HepG2 (cell line): ENCODE data around the gene ABHD11. TPM values are rescaled to one million over a fixed set of nuclear protein-coding genes. Genes with fewer than 3 reads are reported as not detected.
A peak's percentile ranks its signal among the peaks of the same experiment; 100 is the strongest.

Experiments
- ATM ChIP-seq: fragments of 450-650 bp; IDR thresholded peaks from 2 replicates; pipeline ENCODE4 v1.7.1; 2017; ENCODE audit warnings: mild to moderate bottlenecking, borderline replicate concordance
- ELF3 ChIP-seq: IDR thresholded peaks from 2 replicates; pipeline ENCODE4 v1.6.1; 2016; ENCODE audit warnings: missing genetic modification reagents, missing compliant biosample characterization
- FOXA1 ChIP-seq, 2 experiments: fragments of 450-650 bp in 1 of 2; sonication (generic) in 1 of 2; formaldehyde crosslinking in 1 of 2; IDR thresholded peaks; 2 replicates each; pipeline versions ENCODE4 v1.4.0 to v1.6.1; 2016 to 2020; ENCODE audit warnings: missing genetic modification reagents in 1 of 2
- GFI1 ChIP-seq: sonication (generic); formaldehyde crosslinking; IDR thresholded peaks from 2 replicates; pipeline ENCODE4 v1.5.0; 2020; ENCODE audit warnings: missing genetic modification reagents, mild to moderate bottlenecking, borderline replicate concordance
- HNRNPL ChIP-seq: fragments of 200-400 bp; formaldehyde crosslinking; IDR thresholded peaks from 2 replicates; pipeline ENCODE4 v1.6.1; 2017; ENCODE audit warnings: mild to moderate bottlenecking, low read depth, low read length
- MEF2D ChIP-seq: sonication (generic); formaldehyde crosslinking; IDR thresholded peaks from 2 replicates; pipeline ENCODE4 v1.5.1; 2020; ENCODE audit warnings: mild to moderate bottlenecking, missing genetic modification reagents
- MTA1 ChIP-seq: sonication (generic); formaldehyde crosslinking; IDR thresholded peaks from 2 replicates; pipeline ENCODE4 v1.4.0; 2020; ENCODE audit warnings: missing genetic modification reagents, mild to moderate bottlenecking, borderline replicate concordance
- POLR2G ChIP-seq: fragments of 200-400 bp; formaldehyde crosslinking; IDR thresholded peaks from 2 replicates; pipeline ENCODE4 v1.6.1; 2018; ENCODE audit warnings: mild to moderate bottlenecking, low read depth, low read length, moderate library complexity
- SALL1 ChIP-seq: sonication (generic); formaldehyde crosslinking; IDR thresholded peaks from 2 replicates; pipeline ENCODE4 v1.8.0; 2022; ENCODE audit warnings: mild to moderate bottlenecking, missing genetic modification reagents
- SIX4 ChIP-seq: sonication (generic); formaldehyde crosslinking; IDR thresholded peaks from 2 replicates; pipeline ENCODE4 v1.4.0; 2020; ENCODE audit warnings: missing genetic modification reagents
- TBX2 ChIP-seq: sonication (generic); formaldehyde crosslinking; IDR thresholded peaks from 2 replicates; pipeline ENCODE4 v1.5.0; 2020; ENCODE audit warnings: missing genetic modification reagents, mild to moderate bottlenecking, borderline replicate concordance
- ZBTB1 ChIP-seq: sonication (generic); formaldehyde crosslinking; IDR thresholded peaks from 2 replicates; pipeline ENCODE4 v1.4.0; 2020; ENCODE audit warnings: missing genetic modification reagents, borderline replicate concordance
- ZFP37 ChIP-seq: sonication (generic); formaldehyde crosslinking; IDR thresholded peaks from 2 replicates; pipeline ENCODE4 v1.4.0; 2020; ENCODE audit warnings: missing genetic modification reagents, borderline replicate concordance
- ZNF251 ChIP-seq: sonication (generic); formaldehyde crosslinking; IDR thresholded peaks from 2 replicates; pipeline ENCODE4 v1.9.0; 2021; ENCODE audit warnings: mild to moderate bottlenecking, missing genetic modification reagents
- ZNF337 ChIP-seq: sonication (generic); formaldehyde crosslinking; IDR thresholded peaks from 2 replicates; pipeline ENCODE4 v1.5.1; 2020; ENCODE audit warnings: missing genetic modification reagents, low read depth, mild to moderate bottlenecking, borderline replicate concordance
- ZNF354B ChIP-seq: sonication (generic); formaldehyde crosslinking; IDR thresholded peaks from 2 replicates; pipeline ENCODE4 v1.8.0; 2022; ENCODE audit warnings: mild to moderate bottlenecking, missing genetic modification reagents
- ZNF430 ChIP-seq: sonication (generic); formaldehyde crosslinking; IDR thresholded peaks from 2 replicates; pipeline ENCODE4 v1.9.0; 2021; ENCODE audit warnings: mild to moderate bottlenecking, missing genetic modification reagents
- ZNF431 ChIP-seq: sonication (generic); formaldehyde crosslinking; IDR thresholded peaks from 2 replicates; pipeline ENCODE4 v1.9.0; 2022; ENCODE audit warnings: missing genetic modification reagents, low read depth, mild to moderate bottlenecking, borderline replicate concordance
- polyA plus RNA-seq, 8 experiments: library from polyadenylated mRNA; depleted of rRNA in 3 of 8; stranded (reverse) in 7 of 8; unstranded in 1 of 8; fragments of >200 nt; fragmentation: Illumina TruSeq in 4 of 8; extraction: Trizol in 4 of 8; gene quantifications; 2 replicates each; pipeline versions ENCODE4 v1.2.1 to v1.2.3, GENCODE V29; 2011 to 2016; ENCODE audit warnings: low read depth in 4 of 8, missing spikeins in 1 of 8, mixed read lengths in 1 of 8; ENCODE audit not compliant: insufficient read depth in 1 of 8
- total RNA-seq, 5 experiments: library from RNA; depleted of rRNA; stranded (reverse); fragments of >200 nt; fragmentation: Illumina TruSeq; extraction: Trizol; gene quantifications; 2 replicates each; pipeline ENCODE4 v1.2.3, GENCODE V29; 2016; ENCODE audit warnings: low read depth in 1 of 5
- TF ChIP-seq, protein P1 (sequence below): sonication (generic); formaldehyde crosslinking; conservative IDR thresholded peaks from 2 replicates; pipeline ENCODE4 v1.8.0; 2022; ENCODE audit warnings: low read depth, missing genetic modification reagents
- TF ChIP-seq, protein P2 (sequence below): sonication (generic); formaldehyde crosslinking; IDR thresholded peaks from 2 replicates; pipeline ENCODE4 v1.5.0; 2020; ENCODE audit warnings: mild to moderate bottlenecking, missing genetic modification reagents, borderline replicate concordance

ABHD11 gene
- total and polyA plus RNA-seq, 2 of the 13 experiments (the other 11 are each of a cell fraction or from before 2014, with no cell fraction given), result 7.0 to 8.1 TPM

DNA sequence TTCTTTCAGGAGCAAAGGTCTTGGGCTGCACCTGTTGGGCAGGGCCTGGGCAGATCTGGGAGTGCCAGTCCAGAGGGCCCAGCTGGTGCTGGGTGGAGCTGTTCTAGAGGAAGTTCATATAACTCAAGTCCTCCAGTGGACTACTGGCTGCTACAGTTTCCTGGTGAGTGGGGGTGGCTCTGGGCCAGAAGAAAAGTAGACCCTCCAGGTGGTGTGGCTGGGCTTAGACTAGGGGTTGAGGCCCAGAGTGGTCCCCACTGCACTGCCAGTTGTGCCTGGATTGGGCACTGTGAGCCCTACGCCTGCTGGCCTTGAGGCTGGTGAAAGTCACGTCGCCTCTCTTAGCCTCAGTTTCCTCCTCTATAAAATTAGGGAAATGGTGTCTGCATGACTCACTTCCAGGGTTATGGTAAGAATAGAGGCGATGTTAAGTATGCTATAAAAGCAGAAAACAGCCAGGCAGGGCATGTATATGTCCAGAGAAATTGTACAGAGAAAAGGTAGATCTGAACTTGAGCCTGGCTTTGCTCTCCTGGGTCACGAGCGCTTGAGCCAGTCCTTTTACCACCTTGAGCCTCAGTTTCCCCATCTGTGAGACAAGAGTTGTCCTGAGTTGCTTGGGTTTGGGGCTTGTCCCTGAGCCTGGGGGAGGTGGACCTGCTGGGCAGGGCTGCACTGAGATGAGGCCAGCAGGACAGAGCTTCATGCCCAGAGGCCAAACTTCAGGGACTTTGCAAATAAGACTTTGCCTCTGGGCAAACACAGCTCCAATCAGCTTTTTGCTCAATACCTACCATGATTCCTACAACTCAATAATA, 35.3 kb upstream of the ABHD11 start (continued):
- TF ChIP-seq FOXA1 (IDR thresholded peaks at IDR 0.05), result no peak
- 0 out of 2 replicates have a peak, but pooled peaks have one; percentile 5 for TF ChIP-seq FOXA1 (CRISPR knock-in tag; IDR thresholded peaks at IDR 0.05)
- peak; percentile 34; the same call in 1 of the 2 replicates for TF ChIP-seq SALL1 (CRISPR knock-in tag)
- no peak for TF ChIP-seq SIX4
- no peak for TF ChIP-seq ZNF431
- 0 out of 2 replicates have a peak, but pooled peaks have one; percentile 28 for TF ChIP-seq HNRNPL
- no peak for TF ChIP-seq ZFP37
- TF ChIP-seq ZNF354B, result no peak
- TF ChIP-seq GFI1 (CRISPR knock-in tag), result 0 out of 2 replicates have a peak, but pooled peaks have one; percentile 15
- TF ChIP-seq POLR2G, result no peak
- TF ChIP-seq, protein P1, sequence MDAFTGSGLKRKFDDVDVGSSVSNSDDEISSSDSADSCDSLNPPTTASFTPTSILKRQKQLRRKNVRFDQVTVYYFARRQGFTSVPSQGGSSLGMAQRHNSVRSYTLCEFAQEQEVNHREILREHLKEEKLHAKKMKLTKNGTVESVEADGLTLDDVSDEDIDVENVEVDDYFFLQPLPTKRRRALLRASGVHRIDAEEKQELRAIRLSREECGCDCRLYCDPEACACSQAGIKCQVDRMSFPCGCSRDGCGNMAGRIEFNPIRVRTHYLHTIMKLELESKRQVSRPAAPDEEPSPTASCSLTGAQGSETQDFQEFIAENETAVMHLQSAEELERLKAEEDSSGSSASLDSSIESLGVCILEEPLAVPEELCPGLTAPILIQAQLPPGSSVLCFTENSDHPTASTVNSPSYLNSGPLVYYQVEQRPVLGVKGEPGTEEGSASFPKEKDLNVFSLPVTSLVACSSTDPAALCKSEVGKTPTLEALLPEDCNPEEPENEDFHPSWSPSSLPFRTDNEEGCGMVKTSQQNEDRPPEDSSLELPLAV (CRISPR knock-in tag), result no peak
- TF ChIP-seq ATM, result no peak
- TF ChIP-seq MTA1, result 0 out of 2 replicates have a peak, but pooled peaks have one; percentile 28
- no peak for TF ChIP-seq TBX2 (CRISPR knock-in tag)
- TF ChIP-seq ZNF337, result no peak
- TF ChIP-seq ZBTB1, result no peak
- no peak for TF ChIP-seq ZNF430 (CRISPR knock-in tag)
- no peak for TF ChIP-seq MEF2D
- TF ChIP-seq, protein P2, sequence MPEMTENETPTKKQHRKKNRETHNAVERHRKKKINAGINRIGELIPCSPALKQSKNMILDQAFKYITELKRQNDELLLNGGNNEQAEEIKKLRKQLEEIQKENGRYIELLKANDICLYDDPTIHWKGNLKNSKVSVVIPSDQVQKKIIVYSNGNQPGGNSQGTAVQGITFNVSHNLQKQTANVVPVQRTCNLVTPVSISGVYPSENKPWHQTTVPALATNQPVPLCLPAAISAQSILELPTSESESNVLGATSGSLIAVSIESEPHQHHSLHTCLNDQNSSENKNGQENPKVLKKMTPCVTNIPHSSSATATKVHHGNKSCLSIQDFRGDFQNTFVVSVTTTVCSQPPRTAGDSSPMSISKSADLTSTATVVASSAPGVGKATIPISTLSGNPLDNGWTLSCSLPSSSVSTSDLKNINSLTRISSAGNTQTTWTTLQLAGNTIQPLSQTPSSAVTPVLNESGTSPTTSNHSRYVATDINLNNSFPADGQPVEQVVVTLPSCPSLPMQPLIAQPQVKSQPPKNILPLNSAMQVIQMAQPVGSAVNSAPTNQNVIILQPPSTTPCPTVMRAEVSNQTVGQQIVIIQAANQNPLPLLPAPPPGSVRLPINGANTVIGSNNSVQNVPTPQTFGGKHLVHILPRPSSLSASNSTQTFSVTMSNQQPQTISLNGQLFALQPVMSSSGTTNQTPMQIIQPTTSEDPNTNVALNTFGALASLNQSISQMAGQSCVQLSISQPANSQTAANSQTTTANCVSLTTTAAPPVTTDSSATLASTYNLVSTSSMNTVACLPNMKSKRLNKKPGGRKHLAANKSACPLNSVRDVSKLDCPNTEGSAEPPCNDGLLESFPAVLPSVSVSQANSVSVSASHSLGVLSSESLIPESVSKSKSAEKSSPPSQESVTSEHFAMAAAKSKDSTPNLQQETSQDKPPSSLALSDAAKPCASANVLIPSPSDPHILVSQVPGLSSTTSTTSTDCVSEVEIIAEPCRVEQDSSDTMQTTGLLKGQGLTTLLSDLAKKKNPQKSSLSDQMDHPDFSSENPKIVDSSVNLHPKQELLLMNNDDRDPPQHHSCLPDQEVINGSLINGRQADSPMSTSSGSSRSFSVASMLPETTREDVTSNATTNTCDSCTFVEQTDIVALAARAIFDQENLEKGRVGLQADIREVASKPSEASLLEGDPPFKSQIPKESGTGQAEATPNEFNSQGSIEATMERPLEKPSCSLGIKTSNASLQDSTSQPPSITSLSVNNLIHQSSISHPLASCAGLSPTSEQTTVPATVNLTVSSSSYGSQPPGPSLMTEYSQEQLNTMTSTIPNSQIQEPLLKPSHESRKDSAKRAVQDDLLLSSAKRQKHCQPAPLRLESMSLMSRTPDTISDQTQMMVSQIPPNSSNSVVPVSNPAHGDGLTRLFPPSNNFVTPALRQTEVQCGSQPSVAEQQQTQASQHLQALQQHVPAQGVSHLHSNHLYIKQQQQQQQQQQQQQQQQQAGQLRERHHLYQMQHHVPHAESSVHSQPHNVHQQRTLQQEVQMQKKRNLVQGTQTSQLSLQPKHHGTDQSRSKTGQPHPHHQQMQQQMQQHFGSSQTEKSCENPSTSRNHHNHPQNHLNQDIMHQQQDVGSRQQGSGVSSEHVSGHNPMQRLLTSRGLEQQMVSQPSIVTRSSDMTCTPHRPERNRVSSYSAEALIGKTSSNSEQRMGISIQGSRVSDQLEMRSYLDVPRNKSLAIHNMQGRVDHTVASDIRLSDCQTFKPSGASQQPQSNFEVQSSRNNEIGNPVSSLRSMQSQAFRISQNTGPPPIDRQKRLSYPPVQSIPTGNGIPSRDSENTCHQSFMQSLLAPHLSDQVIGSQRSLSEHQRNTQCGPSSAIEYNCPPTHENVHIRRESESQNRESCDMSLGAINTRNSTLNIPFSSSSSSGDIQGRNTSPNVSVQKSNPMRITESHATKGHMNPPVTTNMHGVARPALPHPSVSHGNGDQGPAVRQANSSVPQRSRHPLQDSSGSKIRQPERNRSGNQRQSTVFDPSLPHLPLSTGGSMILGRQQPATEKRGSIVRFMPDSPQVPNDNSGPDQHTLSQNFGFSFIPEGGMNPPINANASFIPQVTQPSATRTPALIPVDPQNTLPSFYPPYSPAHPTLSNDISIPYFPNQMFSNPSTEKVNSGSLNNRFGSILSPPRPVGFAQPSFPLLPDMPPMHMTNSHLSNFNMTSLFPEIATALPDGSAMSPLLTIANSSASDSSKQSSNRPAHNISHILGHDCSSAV (CRISPR knock-in tag), result no peak
- no peak for TF ChIP-seq ZNF251 (CRISPR knock-in tag)
- no peak for TF ChIP-seq ELF3 (CRISPR knock-in tag)
